GM18907 (cell line): ENCODE measurements around the gene IL15.
A peak's percentile ranks its signal among the peaks of the same experiment; 100 is the strongest.
"Not testable (repeated sequence)": the region's sequence is repeated elsewhere in the genome, so short reads cannot be mapped to it uniquely, and the experiment has no call there.

ENCODE experiments used
- ATAC-seq: cut with Tn5 transposase; IDR thresholded peaks from one replicate; pipeline ENCODE4 v1.9.1; 2021; ENCODE audit warnings: mild to moderate bottlenecking, moderate library complexity; ENCODE audit not compliant: unreplicated experiment

Gene IL15, protein sequence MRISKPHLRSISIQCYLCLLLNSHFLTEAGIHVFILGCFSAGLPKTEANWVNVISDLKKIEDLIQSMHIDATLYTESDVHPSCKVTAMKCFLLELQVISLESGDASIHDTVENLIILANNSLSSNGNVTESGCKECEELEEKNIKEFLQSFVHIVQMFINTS

DNA sequence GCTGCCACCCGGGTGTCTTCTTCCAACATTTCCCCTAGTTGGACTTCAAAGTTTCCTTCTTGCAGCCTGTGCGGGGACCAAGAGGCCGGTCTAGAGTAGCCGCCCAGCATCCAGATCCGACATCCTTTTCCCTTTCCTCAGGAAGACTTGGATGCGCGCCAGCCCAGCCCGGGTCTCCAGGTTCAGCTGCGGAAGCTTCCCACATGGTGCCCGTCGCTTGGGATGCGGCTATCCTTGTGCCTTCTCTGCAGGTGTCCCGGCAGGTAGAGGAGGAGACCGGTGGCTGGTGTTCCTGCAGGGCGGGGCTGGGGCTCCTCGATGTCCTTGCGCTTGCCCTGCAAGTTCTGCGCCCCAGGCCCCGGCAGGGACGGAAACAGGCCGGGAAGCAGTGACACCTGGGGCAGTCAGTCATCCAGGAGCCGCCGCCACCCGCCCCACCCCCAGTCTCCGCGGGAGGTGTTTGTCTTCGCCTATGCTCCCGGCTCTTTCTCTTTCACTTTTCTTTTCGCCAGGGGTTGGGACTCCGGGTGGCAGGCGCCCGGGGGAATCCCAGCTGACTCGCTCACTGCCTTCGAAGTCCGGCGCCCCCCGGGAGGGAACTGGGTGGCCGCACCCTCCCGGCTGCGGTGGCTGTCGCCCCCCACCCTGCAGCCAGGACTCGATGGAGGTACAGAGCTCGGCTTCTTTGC lies at the start of gene IL15:
Gene IL15 (plus strand): TSS at position 502 of the 689 bp plus-strand sequence. CDS start 82,882 bp downstream, outside the sequence.
- peak; percentile 74 for ATAC-seq

GRCh38 chr4:141587897-141588296 lies 48.5 kb upstream of the IL15 start:
- ATAC-seq: no peak

DNA sequence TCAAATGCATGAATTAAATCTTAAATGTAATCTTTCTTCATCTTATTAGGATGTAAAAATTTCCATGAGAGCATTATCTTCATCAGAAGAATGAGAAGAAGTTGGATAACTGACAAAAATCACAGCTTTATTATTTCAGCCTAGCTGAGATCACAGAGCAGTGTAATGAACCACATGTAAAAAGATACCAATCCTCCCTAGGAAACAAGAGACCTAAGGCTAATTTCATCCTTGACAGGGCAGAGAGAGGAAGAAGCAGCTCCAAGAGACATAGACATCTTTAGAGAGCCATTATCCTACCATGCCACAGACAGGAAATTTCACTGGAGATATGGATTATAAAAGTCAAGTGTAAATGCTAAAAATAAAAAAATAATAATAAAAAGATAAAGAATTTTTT lies 40.9 kb upstream of the IL15 start:
- ATAC-seq: no peak

DNA sequence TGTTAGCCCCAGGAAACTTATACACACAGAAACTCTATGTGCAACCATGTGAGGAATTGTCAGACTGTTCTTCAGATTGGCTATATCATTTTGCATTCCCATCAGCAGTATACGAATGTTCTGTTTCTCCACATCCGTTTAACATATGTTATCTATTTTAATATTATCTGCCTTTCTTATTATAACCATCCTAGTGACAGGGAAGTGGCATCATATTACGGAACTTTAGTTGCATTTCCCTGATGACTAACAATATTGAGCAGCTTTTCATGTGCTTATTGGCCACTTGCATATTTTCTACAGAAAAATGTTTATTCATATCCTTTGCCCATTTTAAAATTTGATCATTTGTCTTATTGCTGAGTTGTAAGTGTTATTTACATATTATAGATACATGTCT lies 36.5 kb upstream of the IL15 start:
- ATAC-seq: no peak

DNA sequence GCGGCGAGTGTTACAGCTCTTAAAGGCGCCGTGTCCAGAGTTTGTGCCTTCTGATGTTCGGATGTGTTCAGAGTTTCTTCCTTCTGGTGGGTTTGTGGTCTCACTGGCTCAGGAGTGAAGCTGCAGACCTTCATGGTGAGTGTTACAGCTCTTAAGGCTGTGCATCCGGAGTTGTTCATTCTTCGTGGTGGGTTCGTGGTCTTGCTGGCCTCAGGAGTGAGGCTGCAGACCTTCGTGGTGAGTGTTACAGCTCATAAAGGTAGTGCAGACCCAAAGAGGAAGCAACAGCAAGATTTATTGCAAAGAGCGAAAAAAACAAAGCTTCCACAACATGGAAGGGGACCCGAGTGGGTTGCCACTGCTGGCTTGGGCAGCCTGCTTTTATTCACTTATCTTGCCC lies 31.7 kb upstream of the IL15 start:
- ATAC-seq: not testable (repeated sequence)

DNA sequence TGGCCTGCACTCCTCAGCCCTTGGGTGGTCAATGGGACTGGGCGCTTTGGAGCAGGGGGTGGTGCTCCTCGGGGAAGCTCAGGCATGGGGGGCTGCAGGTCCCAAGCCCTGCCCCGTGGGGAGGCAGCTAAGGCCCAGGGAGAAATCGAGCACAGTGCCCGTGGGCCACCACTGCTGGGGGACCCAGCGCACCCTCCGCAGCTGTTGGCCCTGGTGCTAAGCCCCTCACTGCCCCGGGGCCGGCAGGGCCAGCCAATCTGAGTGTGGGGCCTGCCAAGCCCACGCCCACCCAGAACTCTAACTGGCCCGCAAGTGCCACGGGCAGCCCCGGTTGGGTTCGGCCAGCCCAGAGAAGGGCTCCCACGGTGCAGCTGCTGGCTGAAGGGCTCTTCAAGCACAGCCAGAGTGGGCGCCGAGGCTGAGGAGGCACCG lies 30.9 kb upstream of the IL15 start:
- ATAC-seq: no peak

GRCh38 chr4:141609243-141609642 lies 27.1 kb upstream of the IL15 start:
- no peak for ATAC-seq

DNA sequence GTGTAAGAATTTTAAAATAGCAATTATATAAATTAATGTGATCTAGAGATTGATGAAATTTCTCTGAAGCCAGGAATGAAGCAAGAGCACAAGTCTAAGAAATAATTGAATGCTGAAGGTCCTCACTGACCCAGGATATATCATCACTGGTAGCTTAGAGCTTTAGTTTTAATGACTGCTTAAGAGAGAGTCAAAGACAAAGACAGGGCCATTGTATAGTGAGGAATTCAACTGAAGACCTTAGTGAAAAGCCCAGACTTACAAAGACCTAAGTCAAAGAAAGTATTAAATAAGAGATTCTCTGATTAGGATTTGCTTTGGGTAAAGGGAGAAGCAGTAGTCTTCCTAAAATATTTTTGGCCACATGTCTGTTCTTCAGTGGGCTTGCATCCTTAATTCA lies 26.0 kb upstream of the IL15 start:
- no peak for ATAC-seq

- ATAC-seq: no peak
Measured at GRCh38 chr4:141614878-141615586, 21.4 kb upstream of the IL15 start.

GRCh38 chr4:141615587-141615918 lies 20.8 kb upstream of the IL15 start:
- ATAC-seq: not testable (repeated sequence)

- ATAC-seq: no peak
Measured at GRCh38 chr4:141620715-141621114, 15.7 kb upstream of the IL15 start.

GRCh38 chr4:141625023-141625422 lies 11.4 kb upstream of the IL15 start:
- ATAC-seq: no peak

DNA sequence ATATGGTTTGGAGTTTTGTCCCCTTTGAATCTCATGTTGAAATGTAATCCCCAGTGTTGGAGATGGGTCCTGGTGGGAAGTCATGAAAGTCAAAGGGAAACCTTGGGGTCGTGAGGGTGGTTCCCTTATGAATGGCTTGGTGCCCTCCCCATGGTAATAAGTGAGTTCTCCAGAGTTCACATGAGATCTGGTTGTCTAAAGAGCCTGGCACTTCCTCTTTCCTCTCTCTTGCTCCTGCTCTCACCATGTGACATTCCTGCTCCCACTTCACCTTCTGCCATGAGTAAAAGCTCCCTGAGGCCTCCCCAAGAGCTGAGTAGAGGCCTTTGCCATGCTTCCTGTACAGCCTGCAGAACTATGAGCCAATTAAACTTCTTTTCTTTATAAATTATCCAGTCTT lies 5.5 kb upstream of the IL15 start:
- ATAC-seq: no peak

DNA sequence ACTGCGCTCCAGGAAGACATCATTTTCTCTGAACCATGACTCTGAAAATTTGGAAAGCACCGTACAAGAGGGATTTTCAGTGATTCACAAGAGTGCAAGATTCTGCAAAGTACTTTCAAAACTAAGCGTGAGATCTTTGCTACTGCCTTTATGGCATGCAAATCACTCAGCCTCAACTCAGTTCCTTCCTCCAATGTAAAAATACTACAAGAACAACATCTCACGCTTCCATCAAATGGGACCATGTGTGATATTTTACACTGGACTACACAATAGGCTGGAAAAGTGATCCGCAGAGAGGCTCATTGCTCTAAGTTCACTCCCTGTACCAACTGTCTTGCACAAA lies 674 bp upstream of the IL15 start:
- peak; percentile 48 for ATAC-seq

DNA sequence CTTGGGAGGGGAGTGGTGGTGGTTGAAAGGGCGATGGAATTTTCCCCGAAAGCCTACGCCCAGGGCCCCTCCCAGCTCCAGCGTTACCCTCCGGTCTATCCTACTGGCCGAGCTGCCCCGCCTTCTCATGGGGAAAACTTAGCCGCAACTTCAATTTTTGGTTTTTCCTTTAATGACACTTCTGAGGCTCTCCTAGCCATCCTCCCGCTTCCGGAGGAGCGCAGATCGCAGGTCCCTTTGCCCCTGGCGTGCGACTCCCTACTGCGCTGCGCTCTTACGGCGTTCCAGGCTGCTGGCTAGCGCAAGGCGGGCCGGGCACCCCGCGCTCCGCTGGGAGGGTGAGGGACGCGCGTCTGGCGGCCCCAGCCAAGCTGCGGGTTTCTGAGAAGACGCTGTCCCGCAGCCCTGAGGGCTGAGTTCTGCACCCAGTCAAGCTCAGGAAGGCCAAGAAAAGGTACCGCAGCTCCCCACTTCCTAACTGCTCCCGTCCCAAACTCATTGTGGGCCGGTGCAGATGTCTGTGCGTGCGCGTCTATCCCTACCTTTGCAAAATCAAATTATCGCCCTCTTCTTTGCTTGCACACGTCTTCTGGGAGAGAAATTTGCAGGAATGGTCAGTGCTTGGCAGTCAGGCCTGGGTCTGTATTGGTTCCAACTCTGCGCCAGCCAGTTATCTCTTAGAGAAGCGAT lies 533 bp downstream of the IL15 start:
- ATAC-seq: peak; percentile 59

DNA sequence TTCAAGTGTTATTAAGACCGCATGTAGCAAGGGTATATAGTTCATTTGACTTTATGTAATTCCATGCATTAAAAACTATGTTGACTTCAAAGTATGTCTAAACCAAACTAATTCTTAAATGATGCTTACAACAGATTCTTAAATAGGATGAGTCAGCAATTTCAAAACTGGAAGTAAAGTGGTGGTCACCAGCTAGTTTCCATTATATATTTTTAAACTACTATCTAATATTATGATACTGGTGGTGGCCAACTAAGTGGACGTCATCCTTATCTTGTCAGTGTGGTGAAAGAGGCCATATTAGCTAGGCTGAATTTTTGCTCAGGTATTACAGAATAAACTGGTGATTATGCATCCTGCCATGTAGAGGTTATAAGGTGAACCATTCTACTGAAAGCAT lies 1.2 kb downstream of the IL15 start:
- no peak for ATAC-seq

GRCh38 chr4:141638230-141638629 lies 1.8 kb downstream of the IL15 start:
- no peak for ATAC-seq

DNA sequence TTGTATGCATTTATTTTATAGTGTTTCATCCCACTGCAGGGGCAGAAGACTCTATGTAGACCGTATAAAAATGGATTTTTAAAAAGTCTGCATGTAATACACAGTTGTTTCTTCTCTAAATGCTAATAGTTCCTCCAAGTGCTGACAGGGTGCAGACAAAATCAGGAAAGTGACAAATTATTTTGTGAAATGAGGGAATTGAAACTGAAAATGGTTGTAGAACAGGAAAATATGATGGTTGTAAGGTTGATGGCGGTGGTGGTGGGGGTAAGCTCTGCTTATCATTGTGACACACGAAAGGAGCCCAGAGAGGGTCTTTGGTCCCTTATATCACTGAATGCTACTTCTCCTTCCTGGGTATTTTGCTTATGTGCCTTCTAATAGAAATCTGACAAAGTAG lies 4.3 kb downstream of the IL15 start:
- no peak for ATAC-seq

DNA sequence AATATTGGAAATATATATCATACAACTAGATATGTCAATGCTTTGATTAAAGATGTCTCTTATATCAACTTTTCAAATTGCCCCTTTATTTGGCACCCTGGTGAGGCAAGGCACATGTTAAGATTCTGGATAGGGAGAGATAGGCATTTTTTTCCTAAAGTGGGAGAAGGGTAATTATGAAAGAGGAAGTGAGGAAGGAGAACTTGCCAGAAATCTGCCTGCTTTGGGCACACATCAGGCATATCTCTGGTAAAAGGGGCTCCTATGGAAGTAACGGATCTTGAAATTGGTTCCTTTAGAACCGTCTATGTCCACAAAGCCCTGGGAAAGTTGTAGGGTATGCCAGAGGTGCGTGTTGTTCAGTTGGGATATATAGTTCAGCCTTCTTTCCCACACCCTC lies 5.7 kb downstream of the IL15 start:
- ATAC-seq: no peak

GRCh38 chr4:141642711-141643110 lies 6.3 kb downstream of the IL15 start:
- no peak for ATAC-seq

DNA sequence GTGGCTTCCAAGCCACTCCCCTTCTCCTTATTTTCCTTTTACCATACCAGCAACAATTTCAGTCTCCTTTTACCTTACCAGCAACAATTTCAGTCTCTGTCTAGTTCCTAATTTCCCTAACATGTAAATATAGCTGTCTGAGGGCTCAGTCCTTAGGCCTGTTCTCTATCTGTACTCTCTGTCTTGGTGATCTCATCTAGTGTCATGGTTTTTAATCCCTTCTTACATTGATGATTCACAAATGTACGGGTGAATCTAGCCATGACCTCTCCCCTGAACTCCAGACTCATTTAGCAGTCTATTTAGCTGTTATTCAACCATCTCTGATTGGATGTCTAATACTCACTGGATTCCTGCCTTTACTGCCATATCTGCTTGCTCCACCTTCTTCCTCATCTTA lies 7.2 kb downstream of the IL15 start:
- ATAC-seq: peak; percentile 67
